Trophoblast cell (in vitro differentiated cells and primary cell): ENCODE results near the gene ZNF70.

Source experiments
- DNase-seq, 2 donors: peaks; one replicate each; pipeline ENCODE4 v3.0.0-alpha.2; 2016
- H2AFZ ChIP-seq: 2 replicates; pipeline ENCODE4 v1.6.1; 2013; ENCODE audit warnings: low read length, moderate library complexity, mild to moderate bottlenecking; ENCODE audit not compliant: insufficient read depth, poor library complexity
- H2AK5ac ChIP-seq: 2 replicates; pipeline ENCODE4 v1.6.1; 2013; ENCODE audit warnings: mild to moderate bottlenecking, low read length
- H2BK120ac ChIP-seq: 2 replicates; pipeline ENCODE4 v1.6.1; 2013; ENCODE audit warnings: low read length, mild to moderate bottlenecking, moderate library complexity; ENCODE audit not compliant: insufficient read depth, poor library complexity
- H2BK12ac ChIP-seq: 2 replicates; pipeline ENCODE4 v1.6.1; 2013; ENCODE audit warnings: mild to moderate bottlenecking, low read length, moderate library complexity
- H2BK5ac ChIP-seq: 2 replicates; pipeline ENCODE4 v1.6.1; 2013; ENCODE audit warnings: low read length, low read depth, moderate library complexity, mild to moderate bottlenecking; ENCODE audit not compliant: poor library complexity
- H3K14ac ChIP-seq: 2 replicates; pipeline ENCODE4 v1.6.1; 2013; ENCODE audit warnings: mild to moderate bottlenecking, low read length
- H3K18ac ChIP-seq: 2 replicates; pipeline ENCODE4 v1.6.1; 2013; ENCODE audit warnings: mild to moderate bottlenecking, low read length
- H3K23ac ChIP-seq: 2 replicates; pipeline ENCODE4 v1.6.1; 2013; ENCODE audit warnings: low read length
- H3K27ac ChIP-seq: 2 replicates; pipeline ENCODE4 v1.5.1; 2013; ENCODE audit warnings: low read depth, mild to moderate bottlenecking, inconsistent platforms, low read length, moderate library complexity
- H3K27me3 ChIP-seq: 2 replicates; pipeline ENCODE4 v1.6.1; 2013; ENCODE audit warnings: inconsistent platforms, mild to moderate bottlenecking, low read length, moderate library complexity; ENCODE audit not compliant: insufficient read depth
- H3K36me3 ChIP-seq, 2 experiments: 1 replicate in 1 of 2; 2 replicates in 1 of 2; pipeline ENCODE4 v1.6.1; 2013; ENCODE audit warnings: low read length in 2 of 2, mild to moderate bottlenecking in 2 of 2, moderate library complexity in 1 of 2; ENCODE audit not compliant: insufficient read depth in 2 of 2, control insufficient read depth in 1 of 2
- H3K4ac ChIP-seq: 2 replicates; pipeline ENCODE4 v1.6.1; 2013; ENCODE audit warnings: low read depth, mild to moderate bottlenecking, low read length, moderate library complexity
- H3K4me1 ChIP-seq, 2 experiments: 1 replicate in 1 of 2; 2 replicates in 1 of 2; pipeline ENCODE4 v1.6.1; 2013; ENCODE audit warnings: low read length in 2 of 2, mild to moderate bottlenecking in 2 of 2, moderate library complexity in 1 of 2; ENCODE audit not compliant: insufficient read depth in 2 of 2, control insufficient read depth in 1 of 2
- H3K4me2 ChIP-seq: 2 replicates; pipeline ENCODE4 v1.6.1; 2013; ENCODE audit warnings: inconsistent platforms, mild to moderate bottlenecking, low read length, moderate library complexity
- H3K4me3 ChIP-seq: 2 replicates; pipeline ENCODE4 v1.5.1; 2013; ENCODE audit warnings: mild to moderate bottlenecking, low read depth, low read length, inconsistent platforms
- H3K79me1 ChIP-seq: one replicate; pipeline ENCODE4 v1.6.1; 2013; ENCODE audit warnings: low read length
- H3K79me2 ChIP-seq: 2 replicates; pipeline ENCODE4 v1.6.1; 2013; ENCODE audit warnings: low read length, mild to moderate bottlenecking; ENCODE audit not compliant: control insufficient read depth, insufficient read depth, poor library complexity
- H3K9ac ChIP-seq: 2 replicates; pipeline ENCODE4 v1.6.1; 2013; ENCODE audit warnings: mild to moderate bottlenecking, low read length
- H3K9me3 ChIP-seq: 2 replicates; pipeline ENCODE4 v1.6.1; 2013; ENCODE audit warnings: low read depth, mild to moderate bottlenecking, control low read depth, inconsistent platforms, low read length; ENCODE audit not compliant: insufficient read depth
- H4K12ac ChIP-seq: 2 replicates; pipeline ENCODE4 v1.6.1; 2013; ENCODE audit warnings: low read depth, mild to moderate bottlenecking, low read length, moderate library complexity
- H4K8ac ChIP-seq: 2 replicates; pipeline ENCODE4 v1.6.1; 2013; ENCODE audit warnings: low read depth, mild to moderate bottlenecking, low read length, moderate library complexity
- H4K91ac ChIP-seq: one replicate; pipeline ENCODE4 v1.6.1; 2013; ENCODE audit warnings: low read depth, mild to moderate bottlenecking, low read length, moderate library complexity
- WGBS: extraction: QIAGEN DNeasy Blood & Tissue Kit; methylation state at CpG from one replicate; pipeline ENCODE4 v1.1.7; 2013; ENCODE audit warnings: missing lambda C conversion rate; ENCODE audit not compliant: insufficient read length, insufficient coverage; ENCODE audit errors: extremely low coverage; 5-methylcytosine and 5-hydroxymethylcytosine counted together

The ZNF70 gene

DNA sequence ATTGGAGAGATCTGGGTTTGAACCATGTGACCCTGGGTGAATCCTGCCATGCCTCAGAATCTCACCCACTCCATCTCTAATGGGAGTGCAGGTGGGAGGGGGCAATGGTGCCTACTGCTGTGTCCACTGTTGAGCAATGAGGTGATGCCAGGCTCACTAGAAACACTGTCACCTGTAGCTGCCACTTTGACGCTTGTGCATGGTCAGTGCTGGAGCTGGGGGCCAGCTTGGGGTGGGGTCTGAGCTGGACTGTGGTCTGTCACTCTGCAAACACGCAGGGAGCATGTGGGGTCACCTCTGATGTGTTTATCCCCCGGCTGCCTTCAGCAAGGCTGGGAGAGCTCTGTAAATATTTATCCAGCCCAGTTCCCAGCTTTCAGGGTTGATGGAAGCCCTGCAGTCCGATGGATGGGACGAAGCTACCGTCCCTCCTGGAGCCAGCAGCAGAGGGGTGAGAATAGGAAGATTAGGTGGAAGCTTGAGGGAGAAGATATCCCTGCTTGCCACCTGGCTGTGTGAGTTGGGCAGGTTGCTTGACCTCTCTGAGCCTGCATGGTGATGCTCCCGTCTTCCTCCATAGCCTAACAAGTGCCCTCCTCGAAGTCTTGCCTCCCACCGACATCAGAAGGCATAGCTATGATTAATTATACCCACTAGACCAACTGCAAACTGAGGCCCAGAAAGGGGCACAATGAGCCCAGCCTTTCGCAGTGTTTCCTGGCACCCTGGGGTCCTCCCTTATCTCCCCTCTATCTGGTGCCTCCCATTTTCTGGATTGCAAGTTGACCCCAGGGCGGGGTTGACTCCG, 23.4 kb upstream of the ZNF70 start:
- H3K9ac ChIP-seq, result no peak overlapping the region
- H3K14ac ChIP-seq, result no peak overlapping the region
- H3K79me2 ChIP-seq, result peaks cover 2% of the 10 kb centered on the region
- peaks cover 27% of the 10 kb centered on the region in 2 experiments for H3K4me1 ChIP-seq
- no peak overlapping the region for H4K8ac ChIP-seq
- H2BK120ac ChIP-seq, result no peak overlapping the region
- no peak overlapping the region for H3K18ac ChIP-seq
- no peak overlapping the region for H3K23ac ChIP-seq
- DNase-seq, result no peak
- no peaks in the 10 kb centered on the region for H3K36me3 ChIP-seq
- H2BK5ac ChIP-seq, result no peak overlapping the region
- WGBS, result no CpG with 5 or more reads among the region's 12 CpGs
- H3K79me1 ChIP-seq, result peaks cover 12% of the 10 kb centered on the region
- no peak overlapping the region for H4K12ac ChIP-seq
- peak overlapping the region; percentile 28 for H2AK5ac ChIP-seq
- H3K27me3 ChIP-seq, result peaks cover 4% of the 10 kb centered on the region
- no peak overlapping the region for H4K91ac ChIP-seq
- H2BK12ac ChIP-seq, result peak overlapping the region; percentile 28
- H3K27ac ChIP-seq, result no peak overlapping the region
- no peak overlapping the region for H3K4ac ChIP-seq
- no peaks in the 10 kb centered on the region for H3K9me3 ChIP-seq
- H2AFZ ChIP-seq, result peak overlapping the region; percentile 13
- H3K4me3 ChIP-seq, result no peak overlapping the region
- H3K4me2 ChIP-seq, result peak overlapping the region; percentile 0

DNA sequence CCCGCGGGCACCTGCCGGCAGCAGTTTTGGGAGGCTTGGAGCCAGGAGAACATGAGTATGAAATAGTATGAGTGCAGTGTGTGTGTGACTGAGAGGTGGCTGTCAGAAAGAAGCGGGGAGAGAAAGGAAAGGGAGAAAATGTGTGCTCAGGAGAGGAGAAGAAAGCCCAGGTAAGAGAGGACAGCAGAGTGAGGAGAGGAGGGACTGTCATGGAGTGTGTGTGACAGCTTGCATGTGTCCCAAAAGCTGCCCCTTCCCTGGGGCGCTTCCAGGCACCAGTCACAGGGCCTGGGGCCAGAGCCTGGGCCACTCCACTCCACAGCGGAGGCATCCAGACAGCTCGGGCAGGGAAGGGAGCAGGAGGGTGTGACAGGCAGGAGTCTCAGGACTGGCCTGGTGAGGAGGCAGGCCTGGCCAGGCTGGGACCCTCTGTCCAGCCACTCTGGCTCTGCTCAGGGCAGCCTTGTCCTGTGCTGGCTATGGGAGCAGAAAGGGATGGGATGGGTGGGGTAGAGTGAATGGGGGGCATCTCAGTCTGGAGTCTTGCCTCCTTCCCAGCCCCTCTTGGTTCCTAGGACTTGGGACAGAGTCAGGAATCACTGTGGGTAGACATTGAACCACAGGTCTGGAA, 22.7 kb upstream of the ZNF70 start:
- no peak overlapping the region for H4K91ac ChIP-seq
- no peak overlapping the region for H2BK12ac ChIP-seq
- no peak overlapping the region for H2BK5ac ChIP-seq
- H2AFZ ChIP-seq, result no peak overlapping the region
- DNase-seq, result peak; percentile 14 to 48
- H3K27ac ChIP-seq, result no peak overlapping the region
- H2BK120ac ChIP-seq, result no peak overlapping the region
- no peak overlapping the region for H3K23ac ChIP-seq
- H3K14ac ChIP-seq, result no peak overlapping the region
- peaks cover 27% of the 10 kb centered on the region in 2 experiments for H3K4me1 ChIP-seq
- peak overlapping the region; percentile 79 for H3K4me2 ChIP-seq
- H3K4me3 ChIP-seq, result peak overlapping the region; percentile 66
- H3K9me3 ChIP-seq, result no peaks in the 10 kb centered on the region
- peaks cover 4% of the 10 kb centered on the region for H3K27me3 ChIP-seq
- H3K9ac ChIP-seq, result no peak overlapping the region
- no peaks in the 10 kb centered on the region for H3K36me3 ChIP-seq
- no peak overlapping the region for H4K8ac ChIP-seq
- no peak overlapping the region for H3K18ac ChIP-seq
- H2AK5ac ChIP-seq, result no peak overlapping the region
- peaks cover 12% of the 10 kb centered on the region for H3K79me1 ChIP-seq
- H3K4ac ChIP-seq, result no peak overlapping the region
- H4K12ac ChIP-seq, result no peak overlapping the region
- no CpG with 5 or more reads among the region's 7 CpGs for WGBS
- peaks cover 2% of the 10 kb centered on the region for H3K79me2 ChIP-seq

DNA sequence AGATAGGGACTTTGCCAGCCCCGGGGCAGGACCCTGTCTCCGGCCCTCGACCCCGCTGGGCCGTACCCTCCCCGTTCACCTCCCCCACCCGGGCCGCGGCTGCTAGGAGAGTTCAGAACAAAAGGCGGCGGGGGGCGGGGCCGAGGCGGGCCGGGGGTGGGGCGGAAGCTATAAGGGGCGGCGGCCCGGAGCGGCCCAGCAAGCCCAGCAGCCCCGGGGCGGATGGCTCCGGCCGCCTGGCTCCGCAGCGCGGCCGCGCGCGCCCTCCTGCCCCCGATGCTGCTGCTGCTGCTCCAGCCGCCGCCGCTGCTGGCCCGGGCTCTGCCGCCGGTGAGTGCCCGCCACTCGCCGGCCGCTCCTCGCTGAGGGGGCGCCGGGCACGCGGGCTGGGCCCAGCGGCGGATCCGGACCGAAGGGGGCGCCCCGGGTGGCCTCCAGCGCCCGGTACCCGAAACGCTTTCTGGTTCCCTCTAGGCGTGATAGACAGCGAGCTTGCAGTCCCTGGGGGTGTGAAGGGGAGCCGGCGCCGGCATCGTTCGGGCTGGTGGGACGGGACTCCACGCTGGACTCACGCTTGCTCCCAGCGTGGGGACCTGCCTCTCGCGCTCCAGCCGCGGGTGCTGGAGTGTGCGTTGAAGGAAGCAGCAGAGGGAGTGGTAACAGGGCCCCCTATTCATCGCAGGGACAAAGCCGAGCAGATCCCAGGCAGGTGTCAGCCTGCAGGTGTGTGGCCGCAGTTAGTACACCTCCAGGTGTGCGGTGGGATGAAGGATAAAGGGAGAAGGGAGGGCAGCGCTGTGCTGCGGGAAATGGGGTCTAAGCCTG, 21.9 kb upstream of the ZNF70 start, which contains the start of gene MMP11:
Gene MMP11 (plus strand): TSS at position 201 of the 825 bp plus-strand sequence. CDS start 22 bp downstream, at position 223.
- Histone ChIP-seq H3K18ac (peak within 1 kb of the TSS; percentile 85), H3K27me3 (peaks cover 4% of the 10 kb centered on the region), H2AFZ (peak within 1 kb of the TSS; percentile 71), H3K4ac (peak within 1 kb of the TSS; percentile 51), H3K14ac (peak within 1 kb of the TSS; percentile 86), H2AK5ac (peak within 1 kb of the TSS; percentile 55), H3K79me1 (peaks cover 15% of the 10 kb centered on the region), H2BK120ac (peak within 1 kb of the TSS; percentile 71), H3K27ac (no peak within 1 kb of the TSS), H4K91ac (peak within 1 kb of the TSS; percentile 89), H3K4me1 (peaks cover 27% of the 10 kb centered on the region in 2 experiments), H3K79me2 (peaks cover 4% of the 10 kb centered on the region), H4K8ac (peak within 1 kb of the TSS; percentile 87), H2BK5ac (peak within 1 kb of the TSS; percentile 42), H3K9ac (peak within 1 kb of the TSS; percentile 55), H4K12ac (peak within 1 kb of the TSS; percentile 83), H3K9me3 (no peaks in the 10 kb centered on the region), H3K23ac (no peak within 1 kb of the TSS), H3K36me3 (no peaks in the 10 kb centered on the region), H3K4me3 (peak within 1 kb of the TSS; percentile 66), H3K4me2 (peak within 1 kb of the TSS; percentile 79), H2BK12ac (peak within 1 kb of the TSS; percentile 78)
- WGBS, result no CpG with 5 or more reads among the region's 79 CpGs
- DNase-seq, result peak; percentile 43 to 66

DNA sequence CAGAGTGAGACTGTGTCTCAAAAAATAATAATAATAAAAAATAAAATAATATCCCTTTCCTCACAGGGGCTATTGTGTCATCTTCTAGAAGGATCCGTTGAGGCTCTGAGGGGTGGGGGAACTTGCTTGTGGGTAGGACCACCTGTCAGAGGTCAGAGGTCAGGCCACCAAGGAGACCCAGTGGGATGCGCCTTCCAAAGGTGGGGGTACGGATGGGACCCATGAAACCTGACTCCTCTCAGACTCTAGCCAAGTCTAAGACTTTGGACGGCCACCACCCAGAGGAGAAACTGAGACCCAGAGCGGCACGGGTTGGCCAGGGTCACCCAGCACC, 21.4 kb upstream of the ZNF70 start:
- H3K4ac ChIP-seq, result peak overlapping the region; percentile 51
- no CpG with 5 or more reads among the region's 6 CpGs for WGBS
- H3K79me1 ChIP-seq, result peaks cover 17% of the 10 kb centered on the region
- no peaks in the 10 kb centered on the region for H3K36me3 ChIP-seq
- no peak overlapping the region for H3K4me3 ChIP-seq
- peak overlapping the region; percentile 55 for H3K9ac ChIP-seq
- peak overlapping the region; percentile 83 for H4K12ac ChIP-seq
- H3K18ac ChIP-seq, result peak overlapping the region; percentile 85
- H2BK12ac ChIP-seq, result peak overlapping the region; percentile 78
- H3K9me3 ChIP-seq, result no peaks in the 10 kb centered on the region
- peaks cover 27% of the 10 kb centered on the region in 2 experiments for H3K4me1 ChIP-seq
- peak overlapping the region; percentile 71 for H2BK120ac ChIP-seq
- H3K14ac ChIP-seq, result peak overlapping the region; percentile 86
- peak overlapping the region; percentile 79 for H3K4me2 ChIP-seq
- H3K27ac ChIP-seq, result no peak overlapping the region
- no peak for DNase-seq
- H3K27me3 ChIP-seq, result peaks cover 4% of the 10 kb centered on the region
- H2AK5ac ChIP-seq, result peak overlapping the region; percentile 55
- H3K23ac ChIP-seq, result no peak overlapping the region
- peak overlapping the region; percentile 87 for H4K8ac ChIP-seq
- H2BK5ac ChIP-seq, result peak overlapping the region; percentile 42
- peaks cover 6% of the 10 kb centered on the region for H3K79me2 ChIP-seq
- H2AFZ ChIP-seq, result peak overlapping the region; percentile 71
- peak overlapping the region; percentile 89 for H4K91ac ChIP-seq
